HG02884 (cell line): ENCODE results near the gene SHROOM3.

Source experiments
- ATAC-seq: cut with Tn5 transposase; IDR thresholded peaks from one replicate; pipeline ENCODE4 v1.9.1; 2021; ENCODE audit warnings: mild to moderate bottlenecking, moderate library complexity; ENCODE audit not compliant: unreplicated experiment

SHROOM3 gene

GRCh38 chr4:76562836-76563453, 127.9 kb downstream of the SHROOM3 start:
- ATAC-seq = no peak

GRCh38 chr4:76563454-76564122, 128.6 kb downstream of the SHROOM3 start:
- ATAC-seq = no peak

GRCh38 chr4:76564123-76564915, 129.3 kb downstream of the SHROOM3 start:
- no peak for ATAC-seq

- ATAC-seq = no peak
Observed at GRCh38 chr4:76568262-76568661, 133.2 kb downstream of the SHROOM3 start.

GRCh38 chr4:76569225-76569624, 134.2 kb downstream of the SHROOM3 start:
- ATAC-seq = no peak

- ATAC-seq = no peak
Observed at GRCh38 chr4:76569706-76570105, 134.7 kb downstream of the SHROOM3 start.

- no peak for ATAC-seq
Observed at GRCh38 chr4:76570141-76570973, 135.3 kb downstream of the SHROOM3 start.

- no peak for ATAC-seq
Observed at GRCh38 chr4:76571274-76571673, 136.2 kb downstream of the SHROOM3 start.

GRCh38 chr4:76572224-76572623, 137.2 kb downstream of the SHROOM3 start:
- ATAC-seq = no peak

- no peak for ATAC-seq
Observed at GRCh38 chr4:76576824-76577223, 141.8 kb downstream of the SHROOM3 start.

GRCh38 chr4:76578002-76578560, 143.1 kb downstream of the SHROOM3 start:
- ATAC-seq = no peak

GRCh38 chr4:76579596-76580375, 144.8 kb downstream of the SHROOM3 start:
- ATAC-seq = no peak

GRCh38 chr4:76581077-76581962, 146.3 kb downstream of the SHROOM3 start:
- ATAC-seq = no peak

GRCh38 chr4:76582074-76582816, 147.2 kb downstream of the SHROOM3 start:
- ATAC-seq = no peak

GRCh38 chr4:76582817-76583087, 147.7 kb downstream of the SHROOM3 start:
- no peak for ATAC-seq

GRCh38 chr4:76584241-76585152, 149.5 kb downstream of the SHROOM3 start:
- no peak for ATAC-seq

GRCh38 chr4:76585272-76585671, 150.2 kb downstream of the SHROOM3 start:
- no peak for ATAC-seq
